Retina (tissue), 1 donor: ENCODE results near the gene DCC.
"Not testable (repeated sequence)": the region's sequence is repeated elsewhere in the genome, so short reads cannot be mapped to it uniquely, and the experiment has no call there.

Experiments
- DNase-seq: peaks from one replicate; pipeline ENCODE4 v3.0.0-alpha.2; 2016

DCC gene

DNA sequence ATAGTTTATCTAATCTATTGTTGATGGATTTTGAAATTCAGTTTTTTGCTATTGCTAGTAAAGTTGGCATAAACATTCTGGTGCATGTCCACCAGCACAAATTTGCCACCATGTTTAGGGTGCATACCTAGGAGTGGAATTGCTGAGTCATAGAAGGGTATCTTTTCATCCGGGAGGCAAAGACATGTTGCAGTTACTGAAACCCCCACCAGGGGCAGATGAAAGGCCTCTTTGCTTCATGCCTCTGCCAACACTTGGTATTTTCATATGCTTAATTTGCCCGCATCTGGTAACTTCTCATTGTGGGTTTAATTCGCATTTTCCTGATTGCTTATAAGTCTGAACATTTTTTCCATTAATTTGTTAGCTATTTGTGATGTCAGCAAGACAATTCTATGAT is 8.2 kb downstream of the DCC start:
- DNase-seq: no peak

DNA sequence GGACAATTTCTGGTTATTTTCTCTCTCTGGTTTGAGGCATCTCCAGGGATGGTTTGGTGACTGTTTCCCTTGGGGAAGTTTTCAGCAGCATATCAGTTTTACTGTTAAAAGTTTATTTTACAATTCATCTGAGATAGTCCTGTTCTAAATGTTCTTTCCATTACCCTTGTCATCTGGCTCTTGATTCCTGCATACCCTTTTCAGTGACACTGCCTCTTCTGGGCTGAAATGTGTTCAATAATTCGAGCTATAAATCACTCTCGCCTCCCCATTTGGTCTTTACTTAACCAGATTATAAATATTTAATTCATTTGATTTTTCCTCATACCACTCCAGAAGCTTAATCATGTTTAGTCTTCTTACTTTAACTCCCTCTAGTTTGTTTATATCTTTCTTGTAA is 9.5 kb downstream of the DCC start:
- no peak for DNase-seq

DNA sequence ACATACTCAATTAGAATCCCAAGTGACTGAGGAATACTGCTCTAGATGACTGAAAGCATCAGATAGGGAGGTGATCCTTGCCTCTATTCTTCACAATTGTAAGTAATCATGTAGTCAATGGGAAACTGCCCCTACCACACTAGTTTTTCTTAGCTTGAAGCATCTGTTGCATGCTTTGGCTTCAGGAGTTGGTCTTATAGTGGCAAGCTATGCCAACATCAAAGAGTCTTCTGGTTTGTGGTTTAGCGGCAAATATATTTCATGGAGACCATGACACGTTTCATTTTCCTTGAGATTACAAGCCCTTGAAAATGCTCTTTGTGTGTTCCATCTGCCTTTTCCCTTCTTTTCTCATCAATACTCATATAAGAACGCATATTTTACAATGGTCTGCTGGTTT is 12.9 kb downstream of the DCC start:
- DNase-seq: no peak

DNA sequence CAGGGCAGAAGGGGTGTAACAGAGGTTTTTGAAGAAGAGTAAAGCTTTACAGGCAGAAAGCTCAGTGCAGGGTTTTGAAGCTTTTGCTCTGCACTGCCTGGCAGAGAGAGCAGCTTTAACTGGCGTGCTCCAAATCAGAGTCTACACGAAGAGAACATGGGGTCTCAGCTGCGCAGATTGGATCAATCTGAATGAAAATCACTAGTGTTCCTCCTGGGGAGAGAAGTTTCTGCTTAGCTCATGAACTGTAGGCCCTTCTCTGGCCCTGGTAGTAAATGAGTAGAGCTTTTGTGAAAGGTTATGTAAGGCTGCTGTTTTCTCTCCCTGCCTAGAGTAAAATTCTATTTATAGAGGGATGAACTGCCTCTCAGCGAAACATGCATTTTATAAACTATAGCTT is 13.6 kb downstream of the DCC start:
- no peak for DNase-seq

DNA sequence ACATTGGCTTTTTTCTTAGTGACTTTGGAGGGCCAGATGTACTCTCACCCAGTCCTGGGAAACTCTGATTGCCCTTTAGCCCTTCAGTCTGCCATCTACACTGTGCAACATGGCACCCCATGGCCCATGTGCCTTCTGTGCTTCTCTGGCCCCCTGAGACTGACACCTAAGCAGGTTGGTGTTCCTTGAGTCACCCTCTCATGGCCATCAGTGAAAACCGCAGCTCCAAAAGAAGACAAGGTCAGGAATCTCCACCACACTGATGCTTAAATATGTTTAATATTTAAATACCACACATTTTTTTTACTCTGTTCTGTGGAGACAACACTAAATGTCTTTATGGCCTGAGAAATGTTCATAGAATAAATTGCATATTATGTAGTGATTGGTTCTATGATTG is 23.9 kb downstream of the DCC start:
- no peak for DNase-seq

DNA sequence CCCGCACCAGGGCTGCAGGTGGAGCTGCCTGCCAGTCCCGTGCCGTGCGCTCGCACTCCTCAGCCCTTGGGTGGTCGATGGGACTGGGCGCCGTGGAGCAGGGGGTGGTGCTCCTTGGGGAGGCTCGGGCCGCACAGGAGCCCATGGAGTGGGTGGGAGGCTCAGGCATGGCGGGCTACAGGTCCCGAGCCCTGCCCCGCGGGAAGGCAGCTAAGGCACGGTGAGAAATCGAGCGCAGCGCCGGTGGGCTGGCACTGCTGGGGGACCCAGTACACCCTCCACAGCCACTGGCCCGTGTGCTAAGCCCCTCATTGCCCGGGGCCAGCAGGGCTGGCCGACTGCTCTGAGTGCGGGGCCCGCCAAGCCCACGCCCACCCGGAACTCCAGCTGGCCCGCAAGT is 26.9 kb downstream of the DCC start:
- DNase-seq: not testable (repeated sequence)

DNA sequence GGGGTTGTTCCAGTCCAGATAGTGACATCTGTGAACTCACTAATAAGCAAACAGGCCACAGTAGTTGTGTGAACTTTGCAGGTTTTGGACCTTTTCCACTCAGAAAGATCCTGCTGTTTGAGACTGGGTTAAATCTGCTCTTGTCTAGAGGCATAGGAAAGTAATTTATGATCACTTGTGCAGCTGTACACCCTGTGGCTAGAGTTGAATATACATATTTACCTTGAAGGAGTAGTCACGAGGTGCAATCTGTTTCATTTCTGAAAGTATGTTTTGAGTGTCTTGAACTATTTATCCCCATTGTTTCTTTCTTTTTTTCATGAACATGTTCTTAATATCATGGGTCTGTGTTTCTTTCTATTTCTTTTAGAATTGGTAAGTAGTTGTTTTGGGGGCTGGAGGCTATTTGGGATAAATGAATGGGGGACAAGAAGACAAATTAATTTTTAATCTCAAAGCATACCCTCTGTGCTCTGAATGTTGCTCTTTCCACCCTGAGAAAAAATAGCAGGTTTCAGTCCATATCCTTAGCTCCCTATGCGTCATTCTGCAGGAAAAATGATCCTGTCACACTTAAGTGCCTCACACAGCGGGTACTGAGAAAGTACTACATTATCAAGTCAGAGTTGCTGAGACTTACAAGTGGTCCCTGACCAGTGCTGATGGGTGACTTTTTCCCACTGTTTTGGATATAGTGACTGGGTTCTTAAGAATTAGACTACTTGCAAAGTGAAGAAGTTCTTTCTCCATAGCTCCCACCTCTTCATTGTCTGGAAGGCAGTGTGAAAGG is 28.2 kb downstream of the DCC start:
- DNase-seq: no peak

DNA sequence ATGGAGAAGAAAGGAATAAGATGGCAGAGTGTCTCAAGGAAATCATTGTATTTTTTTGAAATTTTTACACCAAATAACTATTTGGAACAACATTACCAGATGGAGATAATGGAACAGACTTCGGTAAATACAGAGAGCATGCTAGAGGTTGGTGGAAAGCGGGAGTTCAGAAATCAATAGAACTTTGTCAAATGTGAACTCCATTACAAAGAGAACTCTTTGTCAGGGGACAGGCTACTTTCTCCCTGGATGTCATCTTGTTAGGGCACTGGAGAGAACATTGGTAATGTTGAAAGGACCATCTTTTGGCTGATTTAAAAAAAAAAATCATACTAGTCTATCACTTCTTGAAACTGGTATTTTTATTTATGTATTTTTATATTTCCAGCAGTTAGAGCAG is 30.8 kb downstream of the DCC start:
- DNase-seq: no peak

DNA sequence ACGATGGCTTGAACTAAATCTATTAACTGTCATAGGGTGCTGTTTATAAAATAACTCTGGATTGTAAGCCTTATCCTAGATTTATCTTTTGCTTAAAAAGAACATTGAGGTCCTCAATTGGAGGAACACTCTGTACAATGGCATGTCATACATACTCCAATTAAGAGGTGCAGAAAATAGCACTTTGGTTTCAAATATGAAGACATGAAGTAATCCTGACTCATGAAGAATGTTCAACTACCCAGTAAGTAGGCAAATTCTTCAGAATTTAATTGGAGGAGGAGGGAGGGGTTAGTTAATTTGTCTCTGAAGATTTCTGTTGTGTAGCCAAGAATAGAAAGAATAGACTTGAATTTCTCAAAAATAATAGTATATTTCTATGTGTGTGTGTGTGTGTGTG is 36.1 kb downstream of the DCC start:
- DNase-seq: no peak

DNA sequence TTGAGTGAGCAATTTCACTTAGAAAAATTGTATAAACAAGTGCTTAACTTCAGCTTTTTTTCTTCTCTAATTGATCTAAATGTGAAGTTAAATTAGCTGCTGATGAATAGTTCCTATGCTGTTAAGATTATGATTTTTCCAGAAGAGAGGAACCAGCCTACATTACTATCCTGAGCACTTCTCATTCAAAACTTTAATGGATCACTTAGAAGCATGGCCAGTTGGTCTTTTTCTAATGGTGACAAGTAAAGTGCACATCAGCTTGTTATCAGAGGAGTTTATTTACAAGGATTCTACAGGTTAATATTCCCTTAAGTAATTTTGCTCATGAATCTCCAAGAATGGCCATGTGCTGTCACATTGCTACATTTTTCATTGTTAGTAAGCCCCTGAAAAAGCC is 37.1 kb downstream of the DCC start:
- DNase-seq: no peak

DNA sequence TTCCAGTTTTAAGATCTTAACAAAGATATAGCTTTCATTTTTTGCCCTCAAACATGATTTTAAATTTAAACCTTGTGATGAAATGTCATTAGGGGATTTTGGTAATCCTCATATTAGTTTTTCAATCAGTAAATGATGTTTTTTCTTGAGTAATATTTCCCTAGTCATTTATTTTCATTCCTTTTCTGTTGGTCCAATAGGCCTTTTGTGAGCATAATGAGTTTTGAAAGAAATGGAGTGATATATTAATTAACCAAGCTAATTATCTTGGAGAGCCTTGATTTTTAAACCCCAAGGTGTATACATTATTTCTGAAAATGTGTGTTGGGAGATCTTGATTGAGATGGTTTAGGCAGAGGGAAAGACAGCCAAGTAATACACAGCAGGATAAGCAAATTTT is 46.3 kb downstream of the DCC start:
- no peak for DNase-seq

DNA sequence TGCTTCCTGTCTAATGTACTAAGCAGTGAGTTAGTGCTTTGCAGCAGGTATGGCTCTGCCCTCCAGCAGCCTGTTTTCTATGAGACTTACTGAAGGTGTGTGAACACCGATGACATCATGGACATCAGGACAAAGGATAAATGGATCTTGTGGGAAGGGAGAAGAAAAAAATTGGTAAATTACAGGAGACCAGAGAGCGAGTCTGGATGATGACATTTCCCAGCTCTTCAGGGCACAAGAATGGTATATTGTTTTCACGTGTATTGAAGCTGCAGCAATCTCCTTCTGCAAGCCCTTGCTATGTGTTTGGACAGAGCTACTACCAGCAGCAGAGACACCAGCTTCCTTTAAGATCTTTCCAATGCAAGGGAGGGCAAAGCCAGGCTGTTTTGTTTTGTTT is 47.2 kb downstream of the DCC start:
- DNase-seq: no peak

DNA sequence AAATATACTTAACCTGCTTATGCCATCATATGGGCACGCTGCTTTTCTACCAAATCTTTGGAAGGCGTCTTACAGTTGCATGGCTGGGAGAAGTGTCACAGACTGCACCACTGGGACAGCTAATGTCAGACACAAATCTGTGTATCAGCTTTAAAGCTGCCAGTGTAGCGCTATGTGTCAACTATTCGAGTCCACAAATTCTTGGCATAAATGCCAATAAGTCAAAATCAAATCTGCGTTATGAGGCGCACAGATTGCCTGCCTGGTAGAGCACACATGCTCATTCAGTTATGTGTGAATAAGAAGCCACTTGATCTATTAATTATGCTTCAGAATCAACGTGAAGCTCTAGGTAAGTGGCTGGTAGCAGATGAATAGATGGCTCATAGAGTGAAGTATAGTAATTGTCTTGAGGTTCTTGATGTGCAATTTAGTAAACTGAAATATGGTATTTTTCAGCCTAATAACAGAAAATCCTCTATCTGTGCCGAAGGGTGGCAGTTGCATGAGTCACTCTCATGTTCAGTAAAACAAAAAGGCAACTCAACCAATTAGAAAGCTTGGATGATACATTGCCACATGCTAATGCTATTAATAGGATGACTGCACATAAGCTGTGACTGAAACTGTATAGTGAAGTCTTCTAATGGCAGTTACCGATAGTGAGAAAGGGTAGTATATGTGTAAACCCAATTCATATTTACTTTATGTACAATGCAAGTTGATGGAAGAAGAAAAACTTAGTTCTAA is 52.0 kb downstream of the DCC start:
- DNase-seq: no peak

DNA sequence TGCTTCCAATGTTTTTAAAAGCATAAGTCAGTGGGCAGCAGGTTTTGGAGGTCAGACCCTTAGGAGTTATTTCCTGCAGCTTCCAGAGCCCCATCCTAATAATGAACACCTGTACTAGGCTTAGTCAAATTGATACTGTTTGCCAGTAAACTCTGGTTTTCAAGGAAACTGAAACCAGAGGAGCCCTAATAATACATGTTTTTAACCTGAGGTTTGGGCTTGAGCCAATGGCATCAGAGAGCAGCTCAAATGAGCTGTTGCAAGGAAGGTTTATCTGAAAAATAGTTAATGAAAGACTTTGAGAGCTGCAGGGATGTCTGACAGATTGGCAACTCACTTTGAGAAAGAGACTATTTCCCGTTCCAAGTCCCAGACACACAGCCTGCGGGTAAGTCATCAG is 54.6 kb downstream of the DCC start:
- DNase-seq: no peak

DNA sequence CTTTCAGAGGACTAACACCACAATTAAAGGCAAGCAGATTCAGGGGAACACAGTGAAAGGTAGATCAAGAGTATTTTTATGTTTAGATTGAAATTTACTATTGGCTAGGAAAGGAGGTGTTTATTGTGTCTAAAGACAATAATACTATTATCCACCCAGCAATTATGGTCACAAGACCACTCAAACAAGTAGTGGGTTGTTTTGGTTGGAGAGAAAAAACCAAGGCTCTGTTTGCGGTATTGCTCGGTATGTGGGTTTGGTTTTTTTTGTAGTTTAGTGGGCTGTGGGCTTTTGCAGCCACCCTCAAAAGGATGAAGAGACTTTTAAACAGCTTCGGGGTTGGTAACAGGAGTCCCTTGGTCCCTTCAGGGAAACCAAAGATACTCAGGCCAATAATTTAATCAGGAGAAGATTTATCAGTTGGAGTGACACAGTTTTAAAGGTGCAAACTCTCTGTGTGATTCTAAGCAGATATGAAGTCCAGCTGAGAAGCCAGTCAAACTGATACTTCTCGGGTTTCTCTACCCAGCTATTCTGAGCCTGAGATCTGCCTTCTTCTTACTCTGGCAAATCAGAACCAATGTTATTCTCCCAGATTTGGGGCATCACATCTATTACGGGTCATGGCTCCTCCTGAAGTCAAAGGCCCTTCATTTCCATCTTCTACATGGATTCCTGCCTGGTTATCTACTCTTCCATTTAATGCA is 55.3 kb downstream of the DCC start:
- DNase-seq: no peak

DNA sequence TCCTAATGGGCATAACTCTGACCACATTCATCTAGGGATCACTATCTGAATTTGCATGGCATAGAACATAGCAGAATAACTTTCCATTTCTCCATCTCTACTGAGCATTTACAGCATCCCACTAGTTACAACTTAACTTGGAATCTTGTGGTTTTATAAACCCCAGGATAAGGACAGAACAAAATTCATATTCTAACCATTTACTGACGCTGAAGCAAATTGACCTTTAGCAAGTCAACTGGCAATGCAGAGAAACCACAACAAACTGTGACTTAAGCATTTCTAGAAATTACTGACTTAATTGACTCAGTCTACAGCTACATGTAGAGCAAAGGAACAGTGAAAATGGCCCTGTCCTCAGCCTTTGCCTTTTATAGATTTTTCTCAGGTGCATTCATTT is 61.2 kb downstream of the DCC start:
- DNase-seq: no peak

DNA sequence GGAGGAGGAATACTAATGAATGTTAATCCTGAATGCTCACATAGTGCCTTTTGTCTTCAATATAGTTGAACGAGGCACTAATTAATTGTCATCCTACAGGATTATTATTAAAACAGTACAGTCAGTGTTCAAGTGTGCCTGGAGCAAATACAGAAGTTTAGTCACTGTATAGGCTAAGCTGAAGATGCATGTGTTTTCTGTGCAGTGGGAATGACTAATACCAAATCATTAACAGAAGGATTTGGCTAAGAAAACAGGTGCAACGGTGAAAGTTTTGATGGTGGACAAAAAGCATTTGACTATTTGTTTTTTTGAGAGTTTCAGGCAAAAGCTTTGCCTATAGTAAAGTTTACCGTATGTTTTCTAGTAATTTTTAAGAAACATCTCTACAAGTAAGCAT is 62.8 kb downstream of the DCC start:
- DNase-seq: no peak

DNA sequence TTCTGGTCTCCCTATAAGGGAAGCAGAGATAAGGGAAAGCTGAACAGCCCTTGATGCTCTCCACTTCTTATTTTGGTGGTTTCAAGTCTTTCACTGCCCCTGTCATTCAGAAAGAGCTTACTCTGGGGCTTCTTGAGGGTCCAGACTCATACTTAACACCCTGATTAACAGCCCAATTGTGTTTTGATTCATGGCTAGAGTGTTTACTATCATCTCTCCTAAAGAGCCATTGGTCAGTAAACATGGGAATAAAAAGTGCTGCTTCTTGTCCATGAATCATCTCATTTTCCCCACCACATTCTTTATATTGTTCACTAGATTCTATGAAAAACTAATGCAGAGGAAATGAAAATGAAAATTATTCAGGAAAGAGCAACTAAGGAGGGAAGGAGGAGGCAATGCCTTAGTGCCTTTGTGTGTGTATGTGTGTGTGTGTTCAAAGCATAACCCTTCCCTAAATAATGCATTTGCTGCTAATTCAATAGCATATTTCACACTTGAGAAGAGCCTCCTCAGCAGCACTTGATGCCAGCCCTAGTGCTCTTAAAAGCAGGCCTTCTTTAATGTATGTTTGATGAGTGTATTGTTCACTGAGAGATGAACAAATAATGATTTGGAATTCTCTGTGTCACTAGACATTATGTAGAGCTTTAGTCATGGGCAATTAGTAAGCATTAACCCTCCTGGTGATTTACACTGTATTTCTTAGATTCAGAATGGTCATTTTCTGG is 63.5 kb downstream of the DCC start:
- DNase-seq: peak; percentile 39

DNA sequence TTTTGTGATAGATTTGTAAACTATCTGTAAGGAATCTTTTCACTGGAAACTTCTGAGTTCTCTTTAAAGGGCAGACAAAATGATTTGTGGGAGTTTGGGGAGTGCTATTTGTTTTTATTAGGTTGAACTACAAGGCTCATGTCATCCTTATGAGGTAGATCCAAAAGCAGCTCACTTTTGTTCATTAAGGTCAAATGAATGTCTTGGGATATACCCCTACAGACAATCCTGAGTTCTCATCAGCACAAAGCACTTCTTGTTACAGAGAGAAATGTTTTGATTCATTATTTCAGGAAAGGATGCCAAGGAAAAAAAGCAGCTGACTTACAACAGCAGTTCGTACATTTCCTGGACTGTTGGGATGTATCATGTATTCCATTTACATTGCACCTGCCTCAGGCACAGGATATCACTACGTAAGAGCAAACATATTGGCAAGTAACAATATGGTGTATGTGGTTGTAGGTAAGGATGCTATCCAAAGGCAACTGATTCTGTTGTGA is 68.9 kb downstream of the DCC start:
- DNase-seq: no peak

DNA sequence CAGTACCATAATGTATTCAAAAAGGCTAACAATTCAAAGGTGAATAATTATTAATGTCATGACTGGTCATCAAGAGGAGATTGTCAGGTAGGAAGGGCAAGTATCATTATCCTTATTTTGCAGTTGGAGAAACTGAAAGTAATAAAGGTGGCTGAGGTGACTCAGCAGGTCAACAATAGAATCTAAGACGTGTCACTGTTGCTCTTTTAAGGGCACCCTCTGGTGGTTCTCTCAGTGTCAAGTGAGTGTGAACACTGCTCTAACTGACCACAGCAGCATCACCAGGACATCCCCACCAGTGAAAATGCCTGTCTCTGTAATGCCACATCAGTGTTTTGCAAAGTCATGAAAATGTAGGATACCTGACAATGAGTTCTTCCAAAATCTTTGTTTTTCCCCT is 69.7 kb downstream of the DCC start:
- DNase-seq: no peak

DNA sequence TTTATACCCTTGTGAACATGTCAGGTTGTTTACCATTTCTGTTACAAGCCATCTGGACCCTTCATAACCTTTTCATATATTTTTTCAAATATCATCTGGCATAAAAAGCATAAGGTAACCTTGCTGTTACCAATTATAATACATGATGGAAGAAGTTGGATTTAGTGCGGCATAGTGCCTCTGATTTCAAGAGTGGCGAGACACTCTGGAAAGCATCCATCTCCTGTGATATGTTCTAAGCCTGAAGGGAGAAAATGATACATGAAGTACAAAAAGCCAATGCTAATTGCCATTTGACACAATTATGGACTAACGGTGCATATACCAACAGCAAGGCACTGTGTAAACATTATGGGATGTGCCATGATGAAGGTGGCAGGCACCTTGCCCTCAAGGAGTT is 75.1 kb downstream of the DCC start:
- no peak for DNase-seq

DNA sequence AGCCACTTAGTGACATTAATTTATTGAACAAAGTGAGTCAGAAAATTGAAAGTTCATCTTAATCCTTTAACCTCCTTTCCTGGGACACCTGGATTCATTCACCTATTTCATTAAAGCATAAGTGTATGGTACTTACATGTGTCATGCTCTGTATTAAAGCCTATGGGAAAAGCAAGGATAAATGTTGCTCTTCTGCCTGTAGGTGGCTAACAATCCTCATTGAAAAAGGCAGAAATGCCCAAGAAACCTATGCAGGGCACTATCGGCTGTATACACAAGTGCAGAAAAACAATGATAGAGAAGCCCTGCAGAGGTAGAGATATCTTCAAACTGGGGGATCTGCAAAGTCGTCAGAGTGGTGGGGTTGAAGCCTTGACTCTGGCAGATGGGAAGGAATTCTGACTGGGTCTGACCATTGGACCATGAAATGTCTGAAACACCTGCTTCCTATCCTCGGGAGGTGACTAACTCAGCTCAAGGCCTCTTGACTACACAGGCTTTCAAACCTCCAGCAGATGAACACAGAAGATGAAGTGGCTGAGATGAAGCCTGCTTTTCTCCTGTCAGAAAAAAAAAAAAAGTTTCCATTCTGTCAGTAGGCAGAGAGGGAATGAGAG is 83.1 kb downstream of the DCC start:
- DNase-seq: no peak

DNA sequence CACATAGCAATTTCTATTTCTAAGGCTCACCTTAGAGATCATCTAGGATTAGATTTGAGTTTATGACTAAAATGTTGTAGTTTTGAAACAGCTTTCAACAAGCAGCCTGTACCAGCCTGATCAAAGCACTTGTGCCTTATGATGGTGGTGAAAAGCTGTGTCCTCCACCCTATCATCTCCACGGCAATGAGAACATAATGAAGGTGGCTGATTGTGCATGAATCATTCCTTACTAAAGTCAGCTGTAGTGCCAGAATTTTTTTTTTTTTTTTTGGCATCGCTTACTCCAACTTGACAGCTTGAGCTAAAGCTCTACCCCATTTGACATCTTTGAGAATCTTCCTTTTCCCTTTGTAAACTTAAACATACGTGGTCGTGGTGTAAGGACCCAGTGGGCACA is 86.0 kb downstream of the DCC start:
- no peak for DNase-seq
